Measurements from ENCODE around the gene ZMAT3. TPM values are rescaled to one million over a fixed set of nuclear protein-coding genes. Genes with fewer than 3 reads are reported as not detected.
"Not testable (repeated sequence)": the region's sequence is repeated elsewhere in the genome, so short reads cannot be mapped to it uniquely, and the experiment has no call there.

Gene ZMAT3
- total RNA-seq, 1 donor from 2014 or later, result 17.3 TPM

DNA sequence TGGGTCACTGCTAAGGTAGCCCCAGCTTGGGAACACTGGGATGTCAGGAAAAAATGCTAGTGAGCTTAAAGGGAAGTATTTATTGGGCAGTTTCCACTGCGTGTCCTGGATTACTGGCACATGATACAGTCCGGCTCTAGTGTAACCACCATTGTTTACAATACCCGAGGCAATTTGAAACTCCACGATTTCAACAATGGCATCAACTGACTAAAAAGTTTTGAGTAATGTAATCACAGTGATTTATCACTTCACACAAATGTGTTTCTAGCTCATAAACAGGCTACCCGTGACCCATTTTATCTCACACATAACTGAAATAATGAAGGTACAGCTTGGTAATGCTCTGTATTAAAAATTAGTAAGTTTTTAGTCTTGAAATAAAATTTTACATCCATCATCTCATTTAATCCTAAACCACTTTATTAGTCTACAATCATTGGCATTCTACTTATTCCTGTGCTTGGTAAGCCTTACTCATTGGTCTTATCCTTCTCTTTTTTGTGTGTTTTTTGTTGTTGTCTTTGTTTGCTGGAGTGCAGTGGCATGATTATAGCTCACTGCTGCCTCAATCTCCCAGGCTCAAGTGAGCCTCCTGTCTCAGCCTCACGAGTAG, 7.6 kb downstream of the ZMAT3 start:
- intact Hi-C loops (cut with micrococcal nuclease), result no loop called here
- peaks cover 48% of the 10 kb centered on the region for H3K36me3 Mint-ChIP-seq (ENCODE audit: low read depth)
- H3K9me3 Mint-ChIP-seq, result no peaks in the 10 kb centered on the region
- no peak for DNase-seq (ENCODE audit: low spot score)
- no peak overlapping the region for H3K4me3 Mint-ChIP-seq
- H3K27ac Mint-ChIP-seq, result no peak overlapping the region
- peaks cover 39% of the 10 kb centered on the region for H3K4me1 Mint-ChIP-seq (ENCODE audit: low read depth)
- no peaks in the 10 kb centered on the region for H3K27me3 Mint-ChIP-seq (ENCODE audit: insufficient read depth)

DNA sequence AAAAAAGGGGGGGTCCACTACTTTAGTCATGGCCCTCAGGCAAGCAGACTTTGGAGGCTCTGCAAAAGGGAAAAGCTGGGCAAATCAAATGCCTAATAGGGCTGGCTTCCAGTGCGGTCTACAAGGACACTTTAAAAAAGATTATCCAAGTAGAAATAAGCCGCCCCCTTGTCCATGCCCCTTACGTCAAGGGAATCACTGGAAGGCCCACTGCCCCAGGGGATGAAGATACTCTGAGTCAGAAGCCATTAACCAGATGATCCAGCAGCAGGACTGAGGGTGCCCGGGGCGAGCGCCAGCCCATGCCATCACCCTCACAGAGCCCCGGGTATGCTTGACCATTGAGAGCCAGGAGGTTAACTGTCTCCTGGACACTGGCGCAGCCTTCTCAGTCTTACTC, 15.3 kb downstream of the ZMAT3 start:
- intact Hi-C loops (cut with micrococcal nuclease), result no loop called here
- no peak for DNase-seq (ENCODE audit: low spot score)
- no peak overlapping the region for H3K27ac Mint-ChIP-seq
- H3K36me3 Mint-ChIP-seq (ENCODE audit: low read depth), result peaks cover 30% of the 10 kb centered on the region
- peaks cover 9% of the 10 kb centered on the region for H3K4me1 Mint-ChIP-seq (ENCODE audit: low read depth)
- H3K9me3 Mint-ChIP-seq, result no peaks in the 10 kb centered on the region
- H3K4me3 Mint-ChIP-seq, result no peak overlapping the region
- no peaks in the 10 kb centered on the region for H3K27me3 Mint-ChIP-seq (ENCODE audit: insufficient read depth)

DNA sequence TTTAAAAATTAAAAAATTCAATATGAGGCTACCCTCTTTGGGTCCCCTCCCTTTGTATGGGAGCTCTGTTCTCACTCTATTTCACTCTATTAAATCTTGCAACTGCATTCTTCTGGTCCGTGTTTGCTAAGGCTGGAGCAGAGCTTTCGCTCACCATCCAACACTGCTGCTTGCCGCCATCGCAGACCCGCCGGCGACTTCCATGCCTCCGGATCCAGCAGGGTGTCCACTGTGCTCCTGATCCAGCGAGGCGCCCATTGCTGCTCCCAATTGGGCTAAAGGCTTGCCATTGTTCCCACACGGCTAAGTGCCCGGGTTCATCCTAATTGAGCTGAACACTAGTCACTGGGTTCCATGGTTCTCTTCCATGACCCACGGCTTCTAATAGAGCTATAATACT, 17.0 kb downstream of the ZMAT3 start:
- intact Hi-C loops (cut with micrococcal nuclease); H3K9me3 Mint-ChIP-seq; H3K4me3 Mint-ChIP-seq; H3K27ac Mint-ChIP-seq; H3K27me3 Mint-ChIP-seq (ENCODE audit: insufficient read depth); DNase-seq (ENCODE audit: low spot score): not testable (repeated sequence)
- Mint-ChIP-seq H3K4me1 (ENCODE audit: low read depth) (peaks cover 22% of the 10 kb centered on the region), H3K36me3 (ENCODE audit: low read depth) (peaks cover 32% of the 10 kb centered on the region)

DNA sequence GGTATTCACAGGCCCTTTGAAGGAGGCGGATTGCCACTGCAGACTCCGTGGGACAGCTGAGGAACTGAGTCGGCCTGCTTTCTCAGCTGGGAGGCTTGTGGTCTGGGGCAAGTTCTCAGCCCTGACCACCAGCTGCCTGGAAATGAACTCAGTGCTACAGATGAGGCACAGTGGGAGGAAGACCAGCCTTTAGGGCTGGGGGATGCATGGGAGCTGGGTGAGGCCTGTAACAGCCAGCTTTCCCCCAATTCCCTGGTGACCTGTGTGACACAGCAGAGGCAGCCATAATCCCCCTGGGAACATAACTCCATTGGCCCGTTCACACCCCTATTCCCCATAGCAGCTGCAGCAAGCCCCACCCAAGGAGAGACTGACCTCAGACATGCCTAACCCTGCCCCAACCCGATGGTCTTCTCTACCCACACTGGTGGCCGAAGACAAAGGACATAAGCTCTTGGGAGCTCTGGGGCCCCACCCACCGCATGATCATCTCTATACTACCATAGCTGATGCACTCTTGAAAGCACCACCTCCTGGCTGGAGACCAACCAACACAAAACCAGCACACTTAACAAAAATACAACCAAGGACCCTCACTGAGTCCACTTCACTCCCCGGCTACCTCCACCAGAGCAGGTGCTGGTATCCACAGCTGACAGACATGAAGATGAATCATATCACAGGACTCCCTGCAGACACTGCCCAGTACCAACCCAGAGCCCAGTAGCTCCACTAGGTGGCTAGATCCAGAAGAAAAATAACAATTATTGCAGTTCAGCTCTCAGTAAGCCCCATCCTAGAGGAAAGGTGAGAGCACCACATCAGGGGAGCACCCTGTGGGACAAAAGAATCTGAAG, 24.9 kb downstream of the ZMAT3 start:
- peaks cover 28% of the 10 kb centered on the region for H3K36me3 Mint-ChIP-seq (ENCODE audit: low read depth)

DNA sequence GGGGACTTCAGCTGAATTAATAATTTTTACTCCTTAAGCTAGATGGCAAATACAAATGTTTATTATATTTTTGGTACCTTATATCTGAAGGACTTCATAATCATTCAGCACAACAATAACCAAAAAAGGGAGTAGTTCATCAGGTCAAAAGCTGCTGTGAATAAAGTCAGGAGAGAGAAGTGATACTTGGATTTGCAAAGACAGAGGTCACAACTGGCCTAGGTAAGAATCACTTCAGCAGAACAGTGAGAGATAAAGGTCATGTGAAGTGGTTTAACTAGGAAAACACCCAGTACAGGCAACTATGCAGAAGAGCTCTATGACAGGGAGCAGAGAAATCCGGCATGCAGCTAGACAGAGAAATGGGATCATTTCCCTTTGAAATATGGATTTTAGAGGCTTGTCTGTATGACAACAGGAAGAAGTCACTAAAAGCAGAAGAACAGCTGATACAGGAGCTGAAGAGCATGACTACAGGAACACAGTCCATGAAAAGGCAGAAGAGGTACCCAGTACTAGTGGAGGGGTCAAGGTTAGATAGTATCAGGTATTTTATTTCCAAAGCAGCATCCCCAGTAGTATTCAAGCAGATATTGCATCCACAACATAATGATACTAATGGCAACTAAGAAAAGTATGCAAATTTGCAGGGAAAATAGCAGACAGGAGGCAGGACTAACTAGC, 25.7 kb downstream of the ZMAT3 start:
- Mint-ChIP-seq H3K27me3 (ENCODE audit: insufficient read depth) (no peaks in the 10 kb centered on the region), H3K4me3 (peak overlapping the region; percentile 24), H3K27ac (peak overlapping the region; percentile 20), H3K4me1 (ENCODE audit: low read depth) (peaks cover 65% of the 10 kb centered on the region), H3K9me3 (peaks cover 12% of the 10 kb centered on the region), H3K36me3 (ENCODE audit: low read depth) (peaks cover 29% of the 10 kb centered on the region)
- intact Hi-C loops (cut with micrococcal nuclease), result no loop called here
- no peak for DNase-seq (ENCODE audit: low spot score)

More for the DNA sequence above, 24.9 kb downstream of the ZMAT3 start:
- Mint-ChIP-seq H3K27me3 (ENCODE audit: insufficient read depth) (no peaks in the 10 kb centered on the region), H3K9me3 (peaks cover 12% of the 10 kb centered on the region), H3K4me3 (no peak overlapping the region), H3K27ac (peak overlapping the region; percentile 45), H3K4me1 (ENCODE audit: low read depth) (peaks cover 60% of the 10 kb centered on the region)
- intact Hi-C loops (cut with micrococcal nuclease), result no loop called here
- no peak for DNase-seq (ENCODE audit: low spot score)

DNA sequence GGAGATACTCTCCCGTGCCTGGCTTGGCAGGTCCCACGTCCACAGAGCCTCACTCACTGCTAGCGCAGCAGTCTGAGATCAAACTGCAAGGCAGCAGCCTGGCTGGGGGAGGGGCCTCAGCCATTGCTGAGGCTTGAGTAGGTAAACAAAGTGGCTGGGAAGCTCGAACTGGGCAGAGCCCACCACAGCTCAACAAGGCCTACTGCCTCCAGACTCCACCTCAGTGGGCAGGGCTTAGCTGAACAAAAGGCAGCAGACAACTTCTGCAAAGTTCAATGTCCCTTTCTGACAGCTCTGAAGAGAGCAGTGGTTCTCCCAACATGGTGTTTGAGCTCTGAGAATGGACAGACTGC, 32.7 kb downstream of the ZMAT3 start:
- H3K27me3 Mint-ChIP-seq (ENCODE audit: insufficient read depth); H3K9me3 Mint-ChIP-seq; DNase-seq (ENCODE audit: low spot score); H3K27ac Mint-ChIP-seq; H3K4me3 Mint-ChIP-seq; intact Hi-C loops (cut with micrococcal nuclease): not testable (repeated sequence)
- H3K4me1 Mint-ChIP-seq (ENCODE audit: low read depth), result peaks cover 28% of the 10 kb centered on the region
- peaks cover 19% of the 10 kb centered on the region for H3K36me3 Mint-ChIP-seq (ENCODE audit: low read depth)

DNA sequence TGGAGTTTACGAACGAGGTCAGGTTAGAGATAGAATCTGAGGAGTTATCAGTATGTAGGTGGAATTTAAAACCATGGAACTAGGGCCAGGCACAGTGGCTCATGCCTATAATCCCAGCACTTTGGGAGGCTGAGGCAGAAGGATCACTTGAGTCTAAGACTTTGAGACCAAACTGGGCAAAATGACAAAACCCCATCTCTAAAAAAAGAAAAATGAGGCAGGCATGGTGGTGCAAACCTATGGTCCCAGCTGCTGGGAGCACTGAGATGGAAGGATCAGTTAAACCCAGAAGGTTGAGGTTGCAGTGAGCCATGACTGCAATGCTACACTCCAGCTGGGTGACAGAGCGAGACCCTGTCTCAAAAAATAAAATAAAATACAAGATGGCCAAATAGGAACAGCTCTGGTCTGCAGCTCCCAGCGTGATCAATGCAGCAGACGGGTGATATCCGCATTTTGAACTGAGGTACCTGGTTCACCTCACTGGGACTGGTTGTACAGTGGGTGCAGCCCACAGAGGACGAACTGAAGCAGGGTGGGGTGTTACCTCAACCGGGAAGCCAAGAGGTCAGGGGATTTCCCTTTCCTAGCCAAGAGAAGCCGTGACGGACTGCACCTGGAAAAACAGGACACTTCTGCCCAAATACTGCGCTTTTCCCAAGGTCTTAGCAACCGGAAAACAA, 33.3 kb downstream of the ZMAT3 start:
- Mint-ChIP-seq H3K27me3 (ENCODE audit: insufficient read depth) (no peaks in the 10 kb centered on the region), H3K4me3 (peak overlapping the region; percentile 69), H3K4me1 (ENCODE audit: low read depth) (peaks cover 23% of the 10 kb centered on the region), H3K9me3 (peaks cover 3% of the 10 kb centered on the region), H3K27ac (peak overlapping the region; percentile 79), H3K36me3 (ENCODE audit: low read depth) (peaks cover 14% of the 10 kb centered on the region)
- DNase-seq (ENCODE audit: low spot score), result no peak
- intact Hi-C loops (cut with micrococcal nuclease), result no loop called here

DNA sequence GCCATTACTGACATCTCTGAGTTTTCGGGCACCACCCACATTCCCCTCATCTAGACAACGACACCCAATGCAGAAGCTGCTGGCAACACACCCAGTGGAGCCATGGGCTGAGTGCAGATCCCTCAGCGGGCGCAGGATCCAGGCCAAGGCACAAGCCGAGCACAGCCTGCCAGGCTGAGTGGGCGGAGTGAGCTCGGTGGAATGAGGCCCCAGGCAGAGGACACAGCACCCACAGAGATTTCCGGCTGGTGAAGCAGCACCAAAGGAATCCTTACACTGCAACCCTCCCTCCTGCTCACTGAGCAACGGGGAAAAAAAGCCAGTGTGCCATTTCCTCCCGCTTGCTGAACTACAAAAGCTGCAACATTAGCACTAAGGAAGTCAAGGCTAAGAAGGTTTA, 34.3 kb downstream of the ZMAT3 start:
- no peaks in the 10 kb centered on the region for H3K27me3 Mint-ChIP-seq (ENCODE audit: insufficient read depth)
- intact Hi-C loops (cut with micrococcal nuclease), result loop anchor here (2.0 kb wide), 2 partner anchors 17 to 33 kb away; partner anchors contain the start of gene ZMAT3
- H3K9me3 Mint-ChIP-seq, result no peaks in the 10 kb centered on the region
- H3K27ac Mint-ChIP-seq, result peak overlapping the region; percentile 79
- peak overlapping the region; percentile 69 for H3K4me3 Mint-ChIP-seq
- H3K4me1 Mint-ChIP-seq (ENCODE audit: low read depth), result peaks cover 15% of the 10 kb centered on the region
- peak; percentile 51 for DNase-seq (ENCODE audit: low spot score)
- peaks cover 9% of the 10 kb centered on the region for H3K36me3 Mint-ChIP-seq (ENCODE audit: low read depth)

DNA sequence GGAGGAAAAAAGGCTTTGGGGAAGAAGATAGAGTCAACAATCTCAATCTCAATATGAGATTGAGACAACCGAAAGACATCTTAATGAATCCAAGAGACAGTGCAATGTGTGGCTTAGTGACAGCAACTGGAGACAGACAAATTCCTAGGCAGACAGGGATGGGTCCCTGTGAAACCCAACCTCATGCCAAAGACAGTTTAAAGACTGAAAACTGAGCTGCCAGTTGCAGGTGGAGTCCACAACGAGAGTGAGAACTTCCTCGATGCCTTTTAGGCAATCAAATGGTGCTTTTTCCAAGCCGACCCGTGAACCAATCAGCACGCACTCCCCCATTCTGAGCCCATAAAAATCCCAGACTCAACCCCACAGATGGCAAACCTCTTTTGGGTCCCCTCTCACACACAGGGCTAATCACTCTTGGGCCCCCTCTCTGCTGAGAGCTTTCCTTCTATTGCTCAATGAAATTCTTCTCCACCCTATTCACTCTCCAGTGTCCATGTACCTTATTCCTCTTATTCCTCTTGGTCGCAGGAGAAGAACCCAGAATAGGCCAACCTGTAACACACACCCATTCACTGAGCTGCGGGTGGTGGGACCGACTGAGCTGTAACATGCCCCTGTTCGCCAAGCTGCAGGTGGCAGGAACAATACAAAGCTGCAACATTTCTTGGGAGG, 34.8 kb downstream of the ZMAT3 start:
- intact Hi-C loops (cut with micrococcal nuclease), result loop anchor here (2.0 kb wide), 2 partner anchors 16 to 34 kb away; partner anchors contain the start of gene ZMAT3
- Mint-ChIP-seq H3K4me3 (peak overlapping the region; percentile 69), H3K4me1 (ENCODE audit: low read depth) (peaks cover 14% of the 10 kb centered on the region), H3K9me3 (no peaks in the 10 kb centered on the region), H3K27me3 (ENCODE audit: insufficient read depth) (no peaks in the 10 kb centered on the region), H3K27ac (no peak overlapping the region), H3K36me3 (ENCODE audit: low read depth) (peaks cover 9% of the 10 kb centered on the region)
- DNase-seq (ENCODE audit: low spot score), result no peak

DNA sequence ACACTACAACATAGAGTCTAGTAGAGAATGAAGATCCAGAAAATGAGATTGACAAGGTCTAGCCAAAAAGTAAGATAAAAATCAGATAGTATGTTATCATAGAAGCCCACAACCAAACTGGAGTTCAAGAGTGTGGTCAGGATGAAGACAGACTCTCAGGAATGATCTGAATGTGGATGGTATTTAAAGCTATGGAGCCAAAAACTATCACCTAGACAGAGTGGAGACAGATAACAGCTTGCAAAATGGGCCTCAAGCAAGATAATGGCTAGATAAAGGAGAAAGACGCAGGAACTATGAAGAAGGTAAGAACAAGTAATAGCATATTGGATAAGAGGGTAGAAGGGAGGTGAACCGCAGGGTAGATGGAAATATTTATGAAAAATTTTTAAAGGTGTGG, 35.4 kb downstream of the ZMAT3 start:
- Mint-ChIP-seq H3K9me3 (no peaks in the 10 kb centered on the region), H3K27me3 (ENCODE audit: insufficient read depth) (no peaks in the 10 kb centered on the region), H3K4me1 (ENCODE audit: low read depth) (peaks cover 9% of the 10 kb centered on the region), H3K36me3 (ENCODE audit: low read depth) (peaks cover 5% of the 10 kb centered on the region), H3K27ac (no peak overlapping the region), H3K4me3 (no peak overlapping the region)
- no peak for DNase-seq (ENCODE audit: low spot score)
- intact Hi-C loops (cut with micrococcal nuclease), result loop anchor here (2.0 kb wide), 2 partner anchors 15 to 35 kb away; partner anchors contain the start of gene ZMAT3

DNA sequence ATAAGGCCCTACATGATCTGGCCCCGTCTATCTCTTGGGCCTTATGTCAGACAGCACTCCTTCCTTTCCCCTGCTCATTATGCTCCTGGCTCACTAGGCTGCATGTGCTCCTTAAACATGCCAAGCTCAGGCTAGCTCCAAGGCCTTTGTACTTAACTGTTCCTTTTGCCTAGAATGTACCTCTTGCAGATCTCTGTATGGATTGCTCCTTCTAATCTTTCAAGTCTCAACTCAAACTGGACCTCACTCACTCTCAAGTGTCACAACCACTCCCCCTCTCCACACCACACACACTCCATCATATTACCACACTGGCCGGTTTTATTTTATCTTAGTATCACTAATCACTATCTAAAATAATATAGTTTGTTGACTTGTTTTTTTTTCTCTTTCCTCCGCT, 36.4 kb downstream of the ZMAT3 start:
- Mint-ChIP-seq H3K36me3 (ENCODE audit: low read depth) (peaks cover 5% of the 10 kb centered on the region), H3K4me3 (no peak overlapping the region), H3K27ac (no peak overlapping the region), H3K4me1 (ENCODE audit: low read depth) (no peaks in the 10 kb centered on the region), H3K27me3 (ENCODE audit: insufficient read depth) (no peaks in the 10 kb centered on the region), H3K9me3 (no peaks in the 10 kb centered on the region)
- intact Hi-C loops (cut with micrococcal nuclease), result no loop called here
- no peak for DNase-seq (ENCODE audit: low spot score)

DNA sequence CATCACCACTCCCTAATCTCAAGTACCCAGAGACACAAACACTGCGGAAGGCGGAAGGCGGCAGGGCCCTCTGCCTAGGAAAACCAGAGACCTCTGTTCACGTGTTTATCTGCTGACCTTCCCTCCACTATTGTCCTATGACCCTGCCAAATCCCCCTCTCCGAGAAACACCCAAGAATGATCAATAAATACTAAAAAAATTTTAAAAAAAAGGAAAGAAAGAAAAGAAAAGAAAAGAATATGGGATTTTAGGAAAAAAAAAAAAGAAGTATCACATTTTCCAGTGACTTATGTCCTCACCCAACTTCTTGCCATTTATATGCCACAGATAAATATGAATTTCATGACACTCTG, 38.3 kb downstream of the ZMAT3 start:
- DNase-seq (ENCODE audit: low spot score); H3K27me3 Mint-ChIP-seq (ENCODE audit: insufficient read depth); H3K9me3 Mint-ChIP-seq; H3K27ac Mint-ChIP-seq; H3K36me3 Mint-ChIP-seq (ENCODE audit: low read depth); H3K4me3 Mint-ChIP-seq; intact Hi-C loops (cut with micrococcal nuclease); H3K4me1 Mint-ChIP-seq (ENCODE audit: low read depth): not testable (repeated sequence)
